Gastrocnemius medialis (tissue), 4 donors: ENCODE measurements around the gene NUFIP2. TPM values are rescaled to one million over a fixed set of nuclear protein-coding genes. Genes with fewer than 3 reads are reported as not detected.

Experiments used
- ATAC-seq, 2 donors: fragments of 150-250 bp; one replicate each; pipeline ENCODE4 v1.9.1; 2016
- DNase-seq, 2 donors: peaks; one replicate each; pipeline ENCODE4 v3.0.0-alpha.2; 2019
- H3K27ac ChIP-seq, 4 donors: fragments of 200-600 bp; sonication (generic); 1 replicate in 1 of 4; 2 replicates in 3 of 4; pipeline ENCODE4 v1.5.1; 2016 to 2018; ENCODE audit warnings: mild to moderate bottlenecking in 2 of 4, moderate library complexity in 1 of 4
- H3K27me3 ChIP-seq, 3 donors: fragments of 200-600 bp; sonication (generic) in 2 of 3; 1 replicate in 1 of 3; 2 replicates in 2 of 3; pipeline versions ENCODE4 v1.5.1 to v1.6.0; 2016 to 2019; ENCODE audit warnings: mild to moderate bottlenecking in 1 of 3, moderate library complexity in 1 of 3
- H3K36me3 ChIP-seq, 2 donors: fragments of 200-600 bp; sonication (generic) in 1 of 2; one replicate each; pipeline ENCODE4 v1.5.1; 2017 to 2018
- H3K4me1 ChIP-seq, 2 donors: fragments of 200-600 bp; sonication (generic) in 1 of 2; one replicate each; pipeline ENCODE4 v1.5.1; 2016 to 2017; ENCODE audit warnings: mild to moderate bottlenecking in 2 of 2
- H3K4me3 ChIP-seq, 4 donors: fragments of 200-600 bp; sonication (generic) in 3 of 4; 1 replicate in 1 of 4; 2 replicates in 3 of 4; pipeline ENCODE4 v1.5.1; 2016 to 2019; ENCODE audit warnings: mild to moderate bottlenecking in 2 of 4
- H3K9me3 ChIP-seq, 3 donors: fragments of 200-600 bp; sonication (generic) in 2 of 3; 1 replicate in 1 of 3; 2 replicates in 2 of 3; pipeline ENCODE4 v1.5.1; 2016 to 2019
- CTCF ChIP-seq, 5 experiments: fragments of 450-650 bp in 3 of 5; fragments of 200-600 bp in 2 of 5; sonication (generic) in 2 of 5; IDR thresholded peaks in 4 of 5; conservative IDR thresholded peaks in 1 of 5; 1 replicate in 4 of 5; 2 replicates in 1 of 5; pipeline ENCODE4 v1.5.1; 2016 to 2019; ENCODE audit warnings: antibody characterized with exemption in 5 of 5, mild to moderate bottlenecking in 3 of 5, moderate library complexity in 3 of 5
- POLR2A ChIP-seq, 2 donors: fragments of 450-650 bp; IDR thresholded peaks; one replicate each; pipeline ENCODE4 v1.6.1; 2017; ENCODE audit warnings: antibody characterized with exemption in 2 of 2, mild to moderate bottlenecking in 2 of 2, moderate library complexity in 2 of 2
- in situ Hi-C, 4 donors: fragments of 200-750 bp; cut with MboI; loops; one replicate each; pipeline versions ENCODE4 v1.15.0 to v1.8.0; 2017; ENCODE audit warnings: low sequenced_read_pairs in 4 of 4
- intact Hi-C: fragments of 100-400 bp; cut with DNase I; formaldehyde crosslinking; loops from one replicate; pipeline ENCODE4 v1.15.1; 2023; ENCODE audit warnings: low total_unique reads
- total RNA-seq, 4 donors: library from RNA; depleted of rRNA; stranded (reverse); fragments of >200 nt; gene quantifications; one replicate each; pipeline versions ENCODE4 v1.1.0 to v1.2.3, GENCODE V29; 2016

NUFIP2 gene
- total RNA-seq, 4 donors from 2014 or later: 20.0 to 33.7 (median 27.8) TPM

GRCh38 chr17:29331075-29331707 is 37.2 kb upstream of the NUFIP2 start:
- Histone ChIP-seq H3K4me1 (no peaks in the 10 kb centered on the region), H3K9me3 (no peaks in the 10 kb centered on the region), H3K36me3 (no peaks in the 10 kb centered on the region), H3K27me3 (no peaks in the 10 kb centered on the region), H3K27ac (no peak overlapping the region), H3K4me3 (no peak overlapping the region)
- no peak for ATAC-seq
- intact Hi-C loops: no loop called here
- DNase-seq: no peak
- TF ChIP-seq CTCF (IDR thresholded peaks at IDR 0.05 in 4 of 5, conservative IDR thresholded peaks at IDR 0.05 in 1 of 5) (no peak), POLR2A (IDR thresholded peaks at IDR 0.05) (no peak)
- in situ Hi-C loops: no loop called here

GRCh38 chr17:29327412-29327811 is 33.5 kb upstream of the NUFIP2 start:
- intact Hi-C loops: no loop called here
- Histone ChIP-seq H3K36me3 (no peaks in the 10 kb centered on the region), H3K27ac (no peak overlapping the region), H3K27me3 (no peaks in the 10 kb centered on the region), H3K4me1 (no peaks in the 10 kb centered on the region), H3K4me3 (no peak overlapping the region), H3K9me3 (no peaks in the 10 kb centered on the region)
- no peak for DNase-seq
- no peak for ATAC-seq
- TF ChIP-seq POLR2A (IDR thresholded peaks at IDR 0.05): no peak
- in situ Hi-C loops: no loop called here

DNA sequence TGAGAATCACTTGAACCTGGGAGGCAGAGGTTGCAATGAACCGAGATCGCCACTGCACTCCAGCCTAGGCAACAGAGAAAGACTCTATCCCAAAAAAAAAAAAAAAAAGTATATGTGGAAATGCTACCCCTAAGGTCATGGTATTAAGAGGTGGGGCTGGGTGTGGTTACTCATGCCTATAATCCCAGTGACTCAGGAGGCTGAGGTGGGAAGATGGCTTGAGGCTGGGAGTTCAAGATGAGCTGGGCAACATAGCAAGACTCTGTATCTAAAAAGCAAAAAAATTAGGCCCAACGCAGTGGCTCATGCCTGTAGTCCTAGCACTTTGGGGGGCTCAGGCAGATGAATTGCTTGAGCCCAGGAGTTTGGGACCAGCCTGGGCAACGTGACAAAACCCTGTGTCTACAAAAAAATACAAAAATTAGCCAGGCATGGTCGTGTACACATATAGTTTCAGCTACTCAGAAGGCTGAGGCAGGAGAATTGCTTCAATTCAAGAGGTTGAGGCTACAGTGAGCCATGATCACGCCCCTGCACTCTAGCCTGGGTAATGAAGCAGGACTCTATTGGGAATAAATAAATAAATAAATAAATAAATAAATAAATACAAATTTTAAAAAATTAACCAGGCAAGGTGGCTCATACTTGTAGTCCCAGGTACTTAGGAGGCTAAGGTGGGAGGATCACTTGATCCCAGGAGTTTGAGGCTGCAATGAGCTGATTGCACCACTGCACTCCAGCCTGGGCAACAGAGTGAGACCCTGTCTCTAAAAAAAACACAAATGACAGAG is 32.3 kb upstream of the NUFIP2 start:
- TF ChIP-seq CTCF (IDR thresholded peaks at IDR 0.05 in 4 of 5, conservative IDR thresholded peaks at IDR 0.05 in 1 of 5): no peak
- TF ChIP-seq POLR2A (IDR thresholded peaks at IDR 0.05): no peak
- Histone ChIP-seq H3K4me3 (no peak overlapping the region), H3K27ac (no peak overlapping the region), H3K27me3 (no peaks in the 10 kb centered on the region), H3K9me3 (no peaks in the 10 kb centered on the region), H3K36me3 (no peaks in the 10 kb centered on the region), H3K4me1 (no peaks in the 10 kb centered on the region)
- in situ Hi-C loops: no loop called here
- intact Hi-C loops: no loop called here
- DNase-seq (no peak), ATAC-seq (no peak)

DNA sequence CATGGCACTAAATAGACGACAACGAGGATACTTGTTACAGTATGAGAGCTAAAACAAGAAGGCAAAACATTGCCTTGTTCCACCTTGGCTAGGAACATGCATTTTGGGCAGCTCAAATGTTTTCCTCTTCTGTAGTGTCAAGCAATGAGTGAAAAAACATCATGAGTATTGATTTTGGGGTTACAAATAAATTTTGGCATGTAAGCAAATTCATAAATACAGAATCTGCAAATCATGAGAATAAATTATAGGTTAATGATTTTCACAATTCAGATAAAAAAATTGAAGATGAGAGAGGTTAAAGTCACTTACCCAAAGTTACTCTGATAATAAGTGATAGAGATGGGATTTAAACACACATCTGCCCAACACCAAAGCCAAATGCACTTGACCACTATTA is 28.4 kb upstream of the NUFIP2 start:
- H3K36me3 ChIP-seq: no peaks in the 10 kb centered on the region

More for the DNA sequence above, 28.4 kb upstream of the NUFIP2 start:
- H3K27me3 ChIP-seq: no peaks in the 10 kb centered on the region
- in situ Hi-C loops: no loop called here
- TF ChIP-seq CTCF (IDR thresholded peaks at IDR 0.05 in 4 of 5, conservative IDR thresholded peaks at IDR 0.05 in 1 of 5) (no peak), POLR2A (IDR thresholded peaks at IDR 0.05) (no peak)
- H3K9me3 ChIP-seq: no peaks in the 10 kb centered on the region
- no peaks in the 10 kb centered on the region for H3K4me1 ChIP-seq
- no peak for ATAC-seq
- H3K4me3 ChIP-seq: no peak overlapping the region
- H3K27ac ChIP-seq: no peak overlapping the region
- intact Hi-C loops: no loop called here
- DNase-seq: no peak
